Endothelial cell of umbilical vein (primary cell): ENCODE results near the gene ZNF407. TPM values are rescaled to one million over a fixed set of nuclear protein-coding genes. Genes with fewer than 3 reads are reported as not detected.

ENCODE experiments used
- BruUV-seq: library from RNA; stranded (reverse); fragments of 400-500 nt; replicated peaks from 2 replicates; lab custom pipeline; 2021; lab: Mats Ljungman, UMichigan
- CTCF ChIA-PET: fragments of 300-600, 350-600 bp; sonication (Branson Sonifier 250); formaldehyde crosslinking; loops from one replicate; lab custom pipeline; 2021; ENCODE audit warnings: antibody characterized with exemption, inconsistent platforms; lab: Charles Lee
- POLR2A ChIA-PET: fragments of 300-600, 350-600 bp; sonication (Branson Sonifier 250); formaldehyde crosslinking; loops from one replicate; lab custom pipeline; 2021; ENCODE audit warnings: antibody characterized with exemption, inconsistent platforms; lab: Charles Lee
- DNase-seq: peaks from one replicate; pipeline ENCODE4 v3.0.0-alpha.2; 2011; ENCODE audit warnings: low read depth, low spot score
- FAIRE-seq: peaks from 2 replicates; lab custom pipeline; 2011; peaks lifted over from hg19 to GRCh38; lab: Jason Lieb, UNC
- H2AFZ ChIP-seq: 2 replicates; pipeline ENCODE4 v1.6.0; 2012; ENCODE audit warnings: low read depth, low read length, control low read depth, inconsistent platforms
- H3K27ac ChIP-seq: 2 replicates; pipeline ENCODE4 v1.5.1; 2011; ENCODE audit warnings: low read depth, mild to moderate bottlenecking, control low read depth, low read length, moderate library complexity; ENCODE audit not compliant: insufficient read depth
- H3K27me3 ChIP-seq, 2 experiments: 2 replicates each; pipeline versions ENCODE4 v1.6.0 to v1.6.1; 2011; ENCODE audit warnings: low read length in 2 of 2, mixed read lengths in 1 of 2; ENCODE audit not compliant: control insufficient read depth in 2 of 2, insufficient read depth in 2 of 2
- H3K36me3 ChIP-seq, 2 experiments: 2 replicates in 1 of 2; 3 replicates in 1 of 2; pipeline ENCODE4 v1.5.1; 2011; ENCODE audit warnings: low read length in 2 of 2, mild to moderate bottlenecking in 1 of 2, moderate library complexity in 1 of 2; ENCODE audit not compliant: control insufficient read depth in 2 of 2, insufficient read depth in 2 of 2; ENCODE audit errors: extremely low read depth in 1 of 2
- H3K4me1 ChIP-seq: 3 replicates; pipeline ENCODE4 v1.5.1; 2011; ENCODE audit warnings: mild to moderate bottlenecking, low read length; ENCODE audit not compliant: control insufficient read depth, insufficient read depth; ENCODE audit errors: extremely low read depth
- H3K4me2 ChIP-seq: 2 replicates; pipeline ENCODE4 v1.6.1; 2011; ENCODE audit warnings: low read length, control low read depth, mixed read lengths; ENCODE audit not compliant: insufficient read depth
- H3K4me3 ChIP-seq, 3 experiments: fragments of 200-600 bp in 1 of 3; sonication (generic), shearing (Covaris generic) in 1 of 3; replicated peaks in 1 of 3; 2 replicates each; pipeline ENCODE4 v1.5.1; 2011 to 2016; ENCODE audit warnings: control low read depth in 3 of 3, low read length in 3 of 3, mild to moderate bottlenecking in 2 of 3, inconsistent platforms in 1 of 3, low read depth in 1 of 3, moderate library complexity in 1 of 3; ENCODE audit not compliant: insufficient read depth in 1 of 3
- H3K79me2 ChIP-seq: 2 replicates; pipeline ENCODE4 v1.6.0; 2012; ENCODE audit warnings: low read length, inconsistent platforms; ENCODE audit not compliant: control insufficient read depth, insufficient read depth
- H3K9ac ChIP-seq: replicated peaks from 2 replicates; pipeline ENCODE3; 2011; ENCODE audit warnings: low read length, control low read depth; ENCODE audit not compliant: insufficient read depth; ENCODE audit errors: extremely low read depth
- H3K9me1 ChIP-seq: replicated peaks from 3 replicates; pipeline ENCODE4 v1.6.0; 2011; ENCODE audit warnings: mild to moderate bottlenecking, low read length; ENCODE audit not compliant: control insufficient read depth, insufficient read depth; ENCODE audit errors: extremely low read depth
- H3K9me3 ChIP-seq: replicated peaks from 2 replicates; pipeline ENCODE4 v1.5.1; 2012; ENCODE audit warnings: low read length, inconsistent platforms; ENCODE audit not compliant: control insufficient read depth, insufficient read depth
- H4K20me1 ChIP-seq: replicated peaks from 2 replicates; pipeline ENCODE3; 2011; ENCODE audit warnings: mild to moderate bottlenecking, low read length; ENCODE audit not compliant: control insufficient read depth, insufficient read depth; ENCODE audit errors: extremely low read depth
- EZH2 ChIP-seq: IDR thresholded peaks from 2 replicates; pipeline ENCODE4 v1.6.1; 2012; ENCODE audit warnings: borderline replicate concordance, low read depth, mild to moderate bottlenecking, moderate library complexity, low read length, inconsistent platforms; ENCODE audit not compliant: severe bottlenecking
- FOS ChIP-seq: IDR thresholded peaks from 2 replicates; pipeline ENCODE4 v1.6.1; 2011; ENCODE audit warnings: mild to moderate bottlenecking, low read length, moderate library complexity, borderline replicate concordance; ENCODE audit not compliant: insufficient read depth
- GATA2 ChIP-seq: IDR thresholded peaks from 2 replicates; pipeline ENCODE4 v1.7.0; 2011; ENCODE audit warnings: low read depth, mild to moderate bottlenecking, moderate library complexity, mixed read lengths, low read length; ENCODE audit not compliant: insufficient read length, insufficient read depth
- JUN ChIP-seq: IDR thresholded peaks from 2 replicates; pipeline ENCODE4 v1.6.1; 2011; ENCODE audit warnings: borderline replicate concordance, low read depth; ENCODE audit not compliant: insufficient read length, insufficient read depth
- MYC ChIP-seq: IDR thresholded peaks from one replicate; pipeline ENCODE4 v1.6.1; 2011; ENCODE audit warnings: mild to moderate bottlenecking, low read depth, low read length
- POLR2A ChIP-seq: IDR thresholded peaks from 2 replicates; pipeline ENCODE4 v1.6.1; 2012; ENCODE audit warnings: low read depth, mild to moderate bottlenecking, control low read depth, low read length
- POLR2AphosphoS5 ChIP-seq: IDR thresholded peaks from 2 replicates; pipeline ENCODE4 v1.6.1; 2012; ENCODE audit warnings: low read depth, mild to moderate bottlenecking, control low read depth, low read length, moderate library complexity; ENCODE audit not compliant: insufficient read depth
- dilution Hi-C: fragments of 300-500 bp; cut with MboI; formaldehyde crosslinking; loops from one replicate; pipeline ENCODE4 v1.15.0; 2019; ENCODE audit warnings: low sequenced_read_pairs; ENCODE audit not compliant: extremely low pct_ligation_motif_present
- intact Hi-C: fragments of 100-400 bp; cut with micrococcal nuclease; formaldehyde crosslinking; loops from one replicate; pipeline ENCODE4 v1.10.0; 2022
- polyA plus RNA-seq, 4 experiments: library from polyadenylated mRNA; depleted of rRNA in 3 of 4; stranded (reverse) in 3 of 4; unstranded in 1 of 4; fragments of >200 nt; gene quantifications; 2 replicates each; pipeline versions ENCODE4 v1.2.1 to v1.2.3, GENCODE V29; 2011 to 2012; ENCODE audit warnings: missing spikeins in 1 of 4
- total RNA-seq: library from RNA; stranded (reverse); gene quantifications from 2 replicates; pipeline ENCODE4 v1.2.3, GENCODE V29; 2021
- TF ChIP-seq, protein P1 (sequence below), 2 donors: IDR thresholded peaks; 1 replicate in 1 of 2; 2 replicates in 1 of 2; pipeline ENCODE4 v1.5.1; 2011; ENCODE audit warnings: low read length in 2 of 2, mild to moderate bottlenecking in 2 of 2, moderate library complexity in 2 of 2, control low read depth in 1 of 2, inconsistent platforms in 1 of 2, low read depth in 1 of 2; ENCODE audit not compliant: insufficient read depth in 1 of 2; ENCODE audit errors: extremely low read depth in 1 of 2
- TF ChIP-seq, protein P2 (sequence below): IDR thresholded peaks from 2 replicates; pipeline ENCODE4 v1.6.1; 2011; ENCODE audit not compliant: insufficient read depth, insufficient read length

The ZNF407 gene
- total and polyA plus RNA-seq, 2 donors (not counting 3 experiments of a cell fraction or from before 2014, with no cell fraction given), result 3.8 to 20.1 TPM

DNA sequence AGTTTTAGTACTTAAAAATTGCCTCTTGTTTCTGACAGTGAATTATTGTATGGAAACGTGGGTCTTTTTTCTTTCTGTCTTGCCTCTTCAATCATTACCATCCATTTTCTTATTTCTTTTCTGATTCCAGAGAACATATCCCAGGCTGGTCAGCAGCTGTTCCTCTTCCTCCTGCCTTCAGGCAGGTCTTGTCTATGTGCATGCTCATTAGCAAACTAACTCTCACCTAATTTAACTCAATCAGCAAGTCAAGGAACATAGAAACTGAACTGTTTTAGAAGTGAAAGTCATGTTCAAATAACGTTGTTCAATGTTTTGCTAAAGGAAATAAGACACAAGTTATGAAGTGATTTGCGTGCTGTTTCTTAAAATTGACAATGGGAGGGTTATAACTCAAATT lies 369.8 kb downstream of the ZNF407 start:
- Histone ChIP-seq H2AFZ (no peak overlapping the region), H3K27me3 (no peaks in the 10 kb centered on the region), H3K9me1 (no peaks in the 10 kb centered on the region), H3K4me2 (no peak overlapping the region), H3K4me1 (no peaks in the 10 kb centered on the region), H3K4me3 (no peak overlapping the region), H3K27ac (no peak overlapping the region), H3K36me3 (no peaks in the 10 kb centered on the region), H4K20me1 (no peaks in the 10 kb centered on the region), H3K79me2 (no peaks in the 10 kb centered on the region), H3K9me3 (no peaks in the 10 kb centered on the region), H3K9ac (no peak overlapping the region)
- ChIA-PET CTCF (interaction anchor here (1.3 kb wide), 1 partner anchor 9 kb away, joined by 3 read pairs; no protein-coding TSS in a partner anchor), POLR2A (no interaction called here)
- no peak for FAIRE-seq
- intact Hi-C loops, result loop anchor here (10.0 kb wide), 1 partner anchor 507 kb away; no protein-coding TSS in a partner anchor
- TF ChIP-seq MYC (no peak), POLR2A (no peak), EZH2 (no peak), GATA2 (no peak), POLR2AphosphoS5 (no peak), JUN (no peak), FOS (no peak)
- TF ChIP-seq, protein P1, sequence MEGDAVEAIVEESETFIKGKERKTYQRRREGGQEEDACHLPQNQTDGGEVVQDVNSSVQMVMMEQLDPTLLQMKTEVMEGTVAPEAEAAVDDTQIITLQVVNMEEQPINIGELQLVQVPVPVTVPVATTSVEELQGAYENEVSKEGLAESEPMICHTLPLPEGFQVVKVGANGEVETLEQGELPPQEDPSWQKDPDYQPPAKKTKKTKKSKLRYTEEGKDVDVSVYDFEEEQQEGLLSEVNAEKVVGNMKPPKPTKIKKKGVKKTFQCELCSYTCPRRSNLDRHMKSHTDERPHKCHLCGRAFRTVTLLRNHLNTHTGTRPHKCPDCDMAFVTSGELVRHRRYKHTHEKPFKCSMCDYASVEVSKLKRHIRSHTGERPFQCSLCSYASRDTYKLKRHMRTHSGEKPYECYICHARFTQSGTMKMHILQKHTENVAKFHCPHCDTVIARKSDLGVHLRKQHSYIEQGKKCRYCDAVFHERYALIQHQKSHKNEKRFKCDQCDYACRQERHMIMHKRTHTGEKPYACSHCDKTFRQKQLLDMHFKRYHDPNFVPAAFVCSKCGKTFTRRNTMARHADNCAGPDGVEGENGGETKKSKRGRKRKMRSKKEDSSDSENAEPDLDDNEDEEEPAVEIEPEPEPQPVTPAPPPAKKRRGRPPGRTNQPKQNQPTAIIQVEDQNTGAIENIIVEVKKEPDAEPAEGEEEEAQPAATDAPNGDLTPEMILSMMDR (IDR thresholded peaks at IDR 0.05; ENCODE audit: extremely low read depth in 1 of 2, insufficient read depth in 1 of 2, low read depth in 1 of 2, low read length in 2 of 2), result no peak
- TF ChIP-seq, protein P2, sequence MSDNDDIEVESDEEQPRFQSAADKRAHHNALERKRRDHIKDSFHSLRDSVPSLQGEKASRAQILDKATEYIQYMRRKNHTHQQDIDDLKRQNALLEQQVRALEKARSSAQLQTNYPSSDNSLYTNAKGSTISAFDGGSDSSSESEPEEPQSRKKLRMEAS, result no peak
- no TSS peak for BruUV-seq
- no peak for DNase-seq
- dilution Hi-C loops, result no loop called here
